H9 (cell line): ENCODE data around the gene TACC2. TPM values are rescaled to one million over a fixed set of nuclear protein-coding genes. Genes with fewer than 3 reads are reported as not detected.

ENCODE experiments used
- DNase-seq: peaks from one replicate; pipeline ENCODE4 v3.0.0-alpha.2; 2017
- H2AFZ ChIP-seq: one replicate; pipeline ENCODE4 v1.6.1; 2013; ENCODE audit warnings: mild to moderate bottlenecking, low read length, control low read depth, moderate library complexity
- H2AK5ac ChIP-seq: 2 replicates; pipeline ENCODE4 v1.6.1; 2013; ENCODE audit warnings: low read length, control low read depth, mixed read lengths; ENCODE audit not compliant: insufficient read length
- H2BK120ac ChIP-seq: one replicate; pipeline ENCODE4 v1.6.1; 2013; ENCODE audit warnings: low read depth, mild to moderate bottlenecking, low read length, control low read depth, inconsistent platforms; ENCODE audit not compliant: poor library complexity, severe bottlenecking
- H2BK12ac ChIP-seq: 2 replicates; pipeline ENCODE4 v1.6.1; 2013; ENCODE audit warnings: low read length, control low read depth, mixed read lengths, low read depth; ENCODE audit not compliant: insufficient read length
- H2BK15ac ChIP-seq: 2 replicates; pipeline ENCODE4 v1.6.1; 2013; ENCODE audit warnings: low read depth, low read length, control low read depth
- H2BK20ac ChIP-seq: one replicate; pipeline ENCODE4 v1.6.1; 2013; ENCODE audit warnings: low read depth, mild to moderate bottlenecking, low read length, control low read depth, inconsistent platforms; ENCODE audit not compliant: poor library complexity, severe bottlenecking
- H2BK5ac ChIP-seq: 2 replicates; pipeline ENCODE4 v1.6.1; 2013; ENCODE audit warnings: low read length, control low read depth, mixed read lengths; ENCODE audit not compliant: insufficient read length
- H3K14ac ChIP-seq: 2 replicates; pipeline ENCODE4 v1.6.1; 2013; ENCODE audit warnings: low read length, control low read depth; ENCODE audit not compliant: insufficient read depth
- H3K18ac ChIP-seq: 2 replicates; pipeline ENCODE4 v1.6.1; 2013; ENCODE audit warnings: low read depth, mild to moderate bottlenecking, mixed read lengths, low read length, control low read depth; ENCODE audit not compliant: insufficient read length
- H3K23ac ChIP-seq: 2 replicates; pipeline ENCODE4 v1.6.1; 2013; ENCODE audit warnings: low read length, control low read depth, mixed read lengths, low read depth; ENCODE audit not compliant: insufficient read length
- H3K23me2 ChIP-seq: 2 replicates; pipeline ENCODE4 v1.6.1; 2013; ENCODE audit warnings: low read depth, mild to moderate bottlenecking, mixed read lengths, low read length, control low read depth; ENCODE audit not compliant: insufficient read length, poor library complexity, severe bottlenecking
- H3K27ac ChIP-seq: 2 replicates; pipeline ENCODE4 v1.5.1; 2013; ENCODE audit warnings: low read length, control low read depth, mixed read lengths, low read depth; ENCODE audit not compliant: insufficient read length
- H3K27me3 ChIP-seq: 2 replicates; pipeline ENCODE4 v1.6.1; 2013; ENCODE audit warnings: low read length, control low read depth, inconsistent platforms; ENCODE audit not compliant: insufficient read depth
- H3K4ac ChIP-seq: 2 replicates; pipeline ENCODE4 v1.6.1; 2013; ENCODE audit warnings: low read depth, mild to moderate bottlenecking, control low read depth, inconsistent platforms, low read length, moderate library complexity
- H3K4me1 ChIP-seq: 2 replicates; pipeline ENCODE4 v1.6.1; 2013; ENCODE audit warnings: low read length, control low read depth, inconsistent platforms; ENCODE audit not compliant: insufficient read depth
- H3K4me2 ChIP-seq: 2 replicates; pipeline ENCODE4 v1.6.1; 2013; ENCODE audit warnings: low read length, control low read depth, mixed read lengths; ENCODE audit not compliant: insufficient read length, insufficient read depth
- H3K56ac ChIP-seq: 2 replicates; pipeline ENCODE4 v1.6.1; 2013; ENCODE audit warnings: low read depth, mild to moderate bottlenecking, mixed read lengths, low read length, control low read depth; ENCODE audit not compliant: insufficient read length
- H3K79me1 ChIP-seq: 2 replicates; pipeline ENCODE4 v1.6.1; 2013; ENCODE audit warnings: low read depth, mild to moderate bottlenecking, moderate library complexity, low read length, control low read depth, inconsistent platforms; ENCODE audit not compliant: insufficient read depth, poor library complexity, severe bottlenecking
- H3K79me2 ChIP-seq: 2 replicates; pipeline ENCODE4 v1.6.1; 2013; ENCODE audit warnings: low read length, control low read depth, inconsistent platforms; ENCODE audit not compliant: insufficient read depth
- H3K9ac ChIP-seq: 2 replicates; pipeline ENCODE4 v1.6.1; 2013; ENCODE audit warnings: low read length, control low read depth, mixed read lengths; ENCODE audit not compliant: insufficient read length; ENCODE audit errors: extremely low read depth
- H3K9me3 ChIP-seq: one replicate; pipeline ENCODE4 v1.6.1; 2013; ENCODE audit warnings: low read depth, low read length, inconsistent platforms; ENCODE audit not compliant: control insufficient read depth
- H3T11ph ChIP-seq: one replicate; pipeline ENCODE4 v1.6.1; 2013; ENCODE audit warnings: mild to moderate bottlenecking, low read length, control low read depth, inconsistent platforms
- H4K20me1 ChIP-seq: one replicate; pipeline ENCODE4 v1.6.1; 2013; ENCODE audit not compliant: control insufficient read depth, insufficient read length, insufficient read depth
- H4K5ac ChIP-seq: 2 replicates; pipeline ENCODE4 v1.6.1; 2013; ENCODE audit warnings: low read depth, mild to moderate bottlenecking, mixed read lengths, low read length, control low read depth; ENCODE audit not compliant: insufficient read length
- H4K8ac ChIP-seq: replicated peaks from 2 replicates; pipeline ENCODE4 v1.6.1; 2013; ENCODE audit warnings: low read length, control low read depth, mixed read lengths, low read depth; ENCODE audit not compliant: insufficient read length
- H4K91ac ChIP-seq: 2 replicates; pipeline ENCODE4 v1.6.1; 2013; ENCODE audit warnings: low read depth, mild to moderate bottlenecking, moderate library complexity, mixed read lengths, low read length, control low read depth; ENCODE audit not compliant: insufficient read length
- H3K27ac Mint-ChIP-seq, 3 experiments: 2 replicates in 2 of 3; 3 replicates in 1 of 3; pipeline ENCODE4 v1.8.0; 2020 to 2021; ENCODE audit warnings: mixed read lengths in 3 of 3, mild to moderate bottlenecking in 1 of 3, moderate library complexity in 1 of 3
- H3K27me3 Mint-ChIP-seq: 2 replicates; pipeline ENCODE4 v1.8.0; 2021; ENCODE audit warnings: low read depth, mild to moderate bottlenecking, moderate library complexity, mixed read lengths
- H3K36me3 Mint-ChIP-seq, 3 experiments: 2 replicates in 2 of 3; 3 replicates in 1 of 3; pipeline ENCODE4 v1.8.0; 2020 to 2021; ENCODE audit warnings: low read depth in 3 of 3, mixed read lengths in 3 of 3; ENCODE audit not compliant: insufficient read depth in 1 of 3
- H3K4me1 Mint-ChIP-seq, 2 experiments: 2 replicates each; pipeline ENCODE4 v1.8.0; 2020; ENCODE audit warnings: mixed read lengths in 2 of 2
- H3K4me3 Mint-ChIP-seq, 2 experiments: 2 replicates in 1 of 2; 3 replicates in 1 of 2; pipeline ENCODE4 v1.8.0; 2020 to 2021; ENCODE audit warnings: mild to moderate bottlenecking in 2 of 2, mixed read lengths in 2 of 2, moderate library complexity in 1 of 2
- H3K9me3 Mint-ChIP-seq, 2 experiments: 2 replicates in 1 of 2; 3 replicates in 1 of 2; pipeline ENCODE4 v1.8.0; 2020; ENCODE audit warnings: mild to moderate bottlenecking in 2 of 2, mixed read lengths in 2 of 2, moderate library complexity in 1 of 2
- WGBS: extraction: QIAGEN DNeasy Blood & Tissue Kit; methylation state at CpG from one replicate; pipeline ENCODE4 v1.1.7; 2013; ENCODE audit warnings: missing lambda C conversion rate, low lambda C conversion rate, mixed read lengths; ENCODE audit not compliant: insufficient read length; ENCODE audit errors: extremely low coverage; 5-methylcytosine and 5-hydroxymethylcytosine counted together
- total RNA-seq: library from RNA; stranded (reverse); gene quantifications from 2 replicates; pipeline ENCODE4 v1.2.1, GENCODE V29; 2021
- TF ChIP-seq, protein P1 (sequence below): fragments of 200-600 bp; sonication (generic); conservative IDR thresholded peaks from 3 replicates; pipeline ENCODE4 v1.8.0; 2021; ENCODE audit warnings: antibody characterized with exemption, mild to moderate bottlenecking

TACC2 gene
- total RNA-seq, 1 experiment from 2014 or later = 58.1 TPM

DNA sequence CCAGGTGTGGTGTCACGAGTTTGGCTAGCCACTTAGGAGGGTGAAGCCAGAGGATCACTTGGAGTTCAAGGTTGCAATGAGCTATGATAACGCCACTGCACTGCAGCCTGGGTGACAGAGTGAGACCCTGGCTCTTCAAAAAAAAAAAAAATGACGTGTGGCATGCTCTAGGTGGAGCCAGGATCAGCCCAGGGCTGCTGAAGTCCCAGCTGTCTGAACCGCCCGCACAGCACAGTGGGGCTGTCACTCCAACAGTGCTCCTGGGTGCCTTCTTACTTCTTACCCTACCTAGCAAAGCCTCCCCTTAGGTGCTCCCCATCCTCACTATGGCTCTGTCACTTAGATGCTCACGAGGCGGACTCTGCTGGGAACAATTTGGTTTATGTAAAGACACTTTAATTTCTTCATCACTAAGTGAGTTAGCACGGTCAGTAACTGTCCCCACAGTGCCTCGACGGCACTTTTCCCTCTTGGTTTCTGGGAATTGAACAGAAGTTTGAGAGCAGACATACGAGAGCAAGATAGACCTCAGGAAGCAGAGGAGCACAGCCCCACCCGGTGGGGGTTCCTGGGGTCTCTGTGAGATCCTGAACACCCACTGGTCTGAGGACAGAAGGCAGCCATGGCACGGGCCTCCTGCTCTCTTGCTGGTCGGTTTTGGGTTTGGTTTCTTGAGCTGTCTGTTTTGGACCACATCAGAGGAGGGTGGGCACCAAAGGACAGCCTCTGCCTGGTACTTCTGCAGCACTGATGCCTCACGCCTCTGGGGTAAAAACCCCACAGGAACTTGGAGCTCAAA, 215.9 kb downstream of the TACC2 start:
- Mint-ChIP-seq H3K9me3 (no peaks in the 10 kb centered on the region), H3K36me3 (peaks cover 24 to 31% (median 26%) of the 10 kb centered on the region in 3 experiments), H3K4me3 (no peak overlapping the region; a peak in 1 of 5 replicates), H3K27ac (peak overlapping the region in 2 of 3 experiments; percentile 55 to 57; a peak in 3 of 7 replicates), H3K4me1 (peaks cover 2 to 6% of the 10 kb centered on the region in 2 experiments; a peak in 2 of 4 replicates), H3K27me3 (no peaks in the 10 kb centered on the region)
- H3K18ac ChIP-seq = no peak overlapping the region
- no peaks in the 10 kb centered on the region for H3K23me2 ChIP-seq
- no peak for DNase-seq
- no peaks in the 10 kb centered on the region for H3K4me1 ChIP-seq
- WGBS = no CpG with 5 or more reads among the region's 15 CpGs
- no peak overlapping the region for H3K4me2 ChIP-seq
- H3K56ac ChIP-seq = no peak overlapping the region
- H3K27me3 ChIP-seq = no peaks in the 10 kb centered on the region
- no peaks in the 10 kb centered on the region for H4K20me1 ChIP-seq
- no peak overlapping the region for H4K8ac ChIP-seq
- no peaks in the 10 kb centered on the region for H3K79me1 ChIP-seq
- H3K9me3 ChIP-seq = no peaks in the 10 kb centered on the region
- no peak overlapping the region for H4K5ac ChIP-seq
- H2AFZ ChIP-seq = no peak overlapping the region
- no peak overlapping the region for H2BK12ac ChIP-seq
- H3K23ac ChIP-seq = no peak overlapping the region
- no peak overlapping the region for H3T11ph ChIP-seq
- no peak overlapping the region for H3K14ac ChIP-seq
- no peak overlapping the region for H2BK120ac ChIP-seq
- no peaks in the 10 kb centered on the region; the same call in 1 of the 2 replicates for H3K79me2 ChIP-seq
- H4K91ac ChIP-seq = no peak overlapping the region
- H2BK20ac ChIP-seq = no peak overlapping the region
- TF ChIP-seq, protein P1, sequence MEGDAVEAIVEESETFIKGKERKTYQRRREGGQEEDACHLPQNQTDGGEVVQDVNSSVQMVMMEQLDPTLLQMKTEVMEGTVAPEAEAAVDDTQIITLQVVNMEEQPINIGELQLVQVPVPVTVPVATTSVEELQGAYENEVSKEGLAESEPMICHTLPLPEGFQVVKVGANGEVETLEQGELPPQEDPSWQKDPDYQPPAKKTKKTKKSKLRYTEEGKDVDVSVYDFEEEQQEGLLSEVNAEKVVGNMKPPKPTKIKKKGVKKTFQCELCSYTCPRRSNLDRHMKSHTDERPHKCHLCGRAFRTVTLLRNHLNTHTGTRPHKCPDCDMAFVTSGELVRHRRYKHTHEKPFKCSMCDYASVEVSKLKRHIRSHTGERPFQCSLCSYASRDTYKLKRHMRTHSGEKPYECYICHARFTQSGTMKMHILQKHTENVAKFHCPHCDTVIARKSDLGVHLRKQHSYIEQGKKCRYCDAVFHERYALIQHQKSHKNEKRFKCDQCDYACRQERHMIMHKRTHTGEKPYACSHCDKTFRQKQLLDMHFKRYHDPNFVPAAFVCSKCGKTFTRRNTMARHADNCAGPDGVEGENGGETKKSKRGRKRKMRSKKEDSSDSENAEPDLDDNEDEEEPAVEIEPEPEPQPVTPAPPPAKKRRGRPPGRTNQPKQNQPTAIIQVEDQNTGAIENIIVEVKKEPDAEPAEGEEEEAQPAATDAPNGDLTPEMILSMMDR = peak; percentile 29; the same call in 2 of the 3 replicates
- no peak overlapping the region for H2AK5ac ChIP-seq
- H3K27ac ChIP-seq = no peak overlapping the region
- H2BK5ac ChIP-seq = no peak overlapping the region
- H3K9ac ChIP-seq = no peak overlapping the region
- no peak overlapping the region for H3K4ac ChIP-seq
- no peak overlapping the region for H2BK15ac ChIP-seq
